Measurements from ENCODE around the gene TAF3.
"Not testable (repeated sequence)": the region's sequence is repeated elsewhere in the genome, so short reads cannot be mapped to it uniquely, and the experiment has no call there.

Gene TAF3

DNA sequence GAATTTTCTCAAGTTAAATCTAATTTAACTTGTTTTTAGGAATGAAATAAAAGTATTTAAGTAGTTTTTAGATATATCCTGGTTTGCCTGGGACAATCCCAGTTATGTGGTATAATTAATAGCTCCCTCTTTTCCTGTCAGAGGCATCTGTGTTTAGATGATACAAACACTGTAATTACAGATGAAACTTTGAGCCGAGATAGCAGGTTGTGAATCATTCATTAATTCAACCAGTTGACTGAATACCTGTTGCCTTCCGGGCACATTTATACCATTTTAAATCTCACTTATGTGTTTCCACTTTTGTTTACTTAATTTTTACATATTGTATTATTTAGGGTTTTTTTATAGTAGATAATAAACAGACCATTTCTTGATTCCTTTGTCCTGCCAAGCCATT lies 154.1 kb downstream of the TAF3 start:
- no peak for DNase-seq

GRCh38 chr10:7980196-7980595 lies 161.9 kb downstream of the TAF3 start:
- DNase-seq: no peak

DNA sequence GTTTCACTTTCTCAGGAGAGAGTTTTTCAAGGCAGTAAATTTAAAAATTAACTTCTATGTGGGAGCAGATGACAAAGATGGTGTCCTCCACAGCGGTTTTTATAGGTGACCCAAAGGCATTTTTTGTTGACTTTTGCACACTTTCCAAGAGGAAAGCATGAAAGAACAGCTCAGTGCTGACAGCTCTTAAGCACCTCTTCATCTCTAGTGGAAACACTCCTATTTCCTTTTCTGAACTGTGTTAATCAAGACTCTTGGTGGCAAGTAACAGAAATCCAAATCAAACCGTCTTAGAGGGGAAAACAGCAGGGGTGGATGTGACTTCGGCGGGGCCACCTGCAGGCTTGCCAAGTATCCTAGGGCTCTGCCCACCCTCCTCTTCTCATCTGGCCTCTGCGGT lies 164.4 kb downstream of the TAF3 start:
- no peak for DNase-seq

- DNase-seq: no peak
These were observed 166.0 kb downstream of the TAF3 start for GRCh38 chr10:7984325-7984724.

- DNase-seq: no peak
These were observed 166.6 kb downstream of the TAF3 start for GRCh38 chr10:7984896-7985295.

- no peak for DNase-seq
These were observed 168.5 kb downstream of the TAF3 start for GRCh38 chr10:7986851-7987250.

DNA sequence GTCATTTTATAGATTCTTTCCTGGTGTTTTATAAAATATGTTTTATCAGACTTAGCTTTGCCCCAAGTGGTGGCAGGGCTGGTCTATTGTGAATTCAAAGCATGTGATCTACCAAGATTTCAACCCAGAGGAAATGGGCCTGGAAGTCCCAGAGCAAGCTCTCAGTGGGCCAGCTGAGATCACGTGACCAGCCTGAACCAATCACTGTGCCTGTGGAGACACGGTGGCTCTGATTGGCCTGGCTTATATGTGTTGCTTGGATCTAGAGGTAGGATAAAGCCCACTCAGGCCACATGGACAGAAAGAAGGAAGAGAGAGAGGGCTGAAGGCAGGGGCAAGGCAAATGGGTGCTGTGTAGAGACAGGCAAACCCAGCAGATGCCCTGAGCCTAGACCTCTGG lies 170.7 kb downstream of the TAF3 start:
- DNase-seq: no peak

GRCh38 chr10:7998831-7999230 lies 180.5 kb downstream of the TAF3 start:
- no peak for DNase-seq

DNA sequence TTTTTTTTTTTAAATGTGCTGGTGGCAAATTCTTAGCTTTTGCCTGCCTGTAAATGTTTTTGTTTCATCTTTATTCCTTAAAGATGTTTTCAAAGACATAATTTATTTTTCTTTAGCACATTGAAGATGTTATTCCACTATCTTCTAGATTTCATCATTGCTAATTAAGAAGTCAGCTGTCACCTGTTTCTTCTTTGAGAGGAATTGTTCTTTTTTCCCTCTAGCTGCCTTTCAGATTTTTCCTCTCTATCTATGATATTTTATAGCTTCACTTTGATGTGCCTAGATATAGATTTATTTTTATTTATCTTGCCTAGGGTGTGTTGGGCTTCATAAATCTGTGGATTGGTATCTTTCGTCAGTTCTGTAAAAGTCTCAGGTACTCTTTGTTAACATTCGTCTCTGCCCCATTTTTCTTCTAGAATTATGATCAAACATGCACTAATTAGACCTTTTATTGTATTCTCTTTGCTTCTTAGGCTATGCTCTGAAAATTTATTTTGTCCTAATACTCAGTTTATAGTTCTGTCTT lies 186.2 kb downstream of the TAF3 start:
- DNase-seq: no peak

GRCh38 chr10:8006274-8006999 lies 188.1 kb downstream of the TAF3 start:
- no peak for DNase-seq

DNA sequence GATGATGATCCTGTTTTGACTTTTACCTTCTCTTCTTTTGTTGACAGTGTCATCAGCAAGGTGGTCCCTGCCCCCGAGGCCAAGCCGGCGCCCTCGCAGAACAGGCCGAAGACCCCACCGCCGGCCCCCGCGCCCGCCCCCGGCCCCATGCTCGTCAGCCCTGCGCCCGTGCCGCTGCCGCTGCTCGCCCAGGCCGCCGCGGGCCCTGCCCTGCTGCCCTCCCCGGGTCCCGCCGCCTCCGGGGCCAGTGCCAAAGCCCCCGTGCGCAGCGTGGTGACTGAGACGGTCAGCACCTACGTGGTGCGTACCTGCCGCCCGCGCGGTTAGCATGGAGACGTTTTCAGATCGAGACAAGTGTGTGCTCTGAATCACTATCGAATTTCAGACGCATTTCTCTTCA lies 190.7 kb downstream of the TAF3 start:
- DNase-seq: no peak

- no peak for DNase-seq
These were observed 194.7 kb downstream of the TAF3 start for GRCh38 chr10:8013006-8013405.

- no peak for DNase-seq
These were observed 195.3 kb downstream of the TAF3 start for GRCh38 chr10:8013619-8014018.

DNA sequence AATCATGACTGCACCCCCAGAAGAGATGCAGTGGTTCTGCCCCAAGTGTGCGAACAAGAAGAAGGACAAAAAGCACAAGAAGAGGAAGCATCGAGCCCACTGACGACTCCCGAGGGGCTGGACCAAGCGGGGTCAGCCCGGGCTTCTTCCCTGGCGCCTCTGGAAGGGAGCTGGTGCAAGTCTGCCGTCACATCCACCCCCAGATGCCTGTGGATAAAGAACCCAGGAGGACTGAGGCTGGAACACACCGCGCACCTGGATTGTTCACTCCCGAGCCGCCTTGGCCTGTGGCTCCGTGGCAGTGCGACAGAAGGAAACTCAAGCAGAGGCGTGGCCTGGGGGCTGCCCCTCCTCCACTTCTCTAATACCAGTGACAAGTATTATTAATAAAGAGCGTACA lies 196.3 kb downstream of the TAF3 start:
- no peak for DNase-seq

DNA sequence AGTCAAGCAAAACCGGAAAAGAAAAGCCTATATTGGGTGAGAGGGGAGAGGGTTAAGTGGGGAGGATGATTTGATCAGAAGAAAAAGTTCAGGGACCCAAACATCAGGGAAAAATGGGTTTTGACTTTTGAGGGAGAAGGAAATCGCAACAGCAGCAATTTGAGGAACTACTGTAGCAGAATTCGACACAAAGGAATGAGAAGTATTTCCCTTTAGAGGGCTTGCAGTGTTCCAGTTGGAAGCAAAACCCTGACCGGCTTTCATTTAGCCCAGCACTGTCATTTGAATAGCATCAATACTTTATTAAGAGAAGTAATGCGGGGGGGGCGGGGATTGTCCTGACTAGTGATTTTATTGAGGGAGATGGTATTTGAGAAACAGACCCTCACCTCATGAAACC lies 199.0 kb downstream of the TAF3 start:
- DNase-seq: no peak

DNA sequence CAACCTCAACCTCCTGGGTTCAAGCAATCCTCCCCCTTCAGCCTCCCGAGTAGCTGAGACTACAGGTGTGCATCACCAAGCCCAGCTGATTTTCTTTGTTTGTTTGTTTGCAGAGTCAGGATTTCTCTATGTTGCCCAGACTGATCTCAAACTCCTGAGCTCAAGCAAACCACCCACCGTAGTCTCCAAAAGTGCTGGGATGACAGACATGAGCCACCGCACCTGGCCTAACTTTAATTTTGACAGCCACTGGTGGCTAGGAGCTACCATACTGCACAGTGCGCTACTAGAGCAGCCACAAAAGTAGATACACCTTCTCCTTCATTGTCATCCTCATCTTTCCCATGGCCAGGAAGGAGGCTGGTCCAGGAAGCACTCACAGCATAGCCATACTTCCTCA lies 205.0 kb downstream of the TAF3 start:
- no peak for DNase-seq

DNA sequence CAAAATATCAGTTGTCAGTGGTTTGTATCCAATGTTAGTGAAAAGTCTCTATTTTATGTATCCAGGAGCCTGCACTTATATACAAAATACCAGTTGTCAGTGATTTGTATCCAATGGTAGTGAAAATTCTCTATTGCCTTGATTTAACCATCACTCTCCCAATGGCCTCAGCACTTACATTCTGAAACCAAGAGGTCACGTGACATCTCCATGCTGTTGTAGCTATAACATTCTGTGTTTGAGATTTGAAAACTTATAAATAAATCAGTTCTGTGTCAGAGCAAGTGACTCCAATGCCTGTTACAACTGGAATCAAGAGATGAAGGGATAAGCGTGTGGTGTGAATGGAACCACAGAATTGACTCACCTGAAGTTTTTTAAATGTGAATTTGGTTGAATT lies 205.5 kb downstream of the TAF3 start:
- DNase-seq: no peak

DNA sequence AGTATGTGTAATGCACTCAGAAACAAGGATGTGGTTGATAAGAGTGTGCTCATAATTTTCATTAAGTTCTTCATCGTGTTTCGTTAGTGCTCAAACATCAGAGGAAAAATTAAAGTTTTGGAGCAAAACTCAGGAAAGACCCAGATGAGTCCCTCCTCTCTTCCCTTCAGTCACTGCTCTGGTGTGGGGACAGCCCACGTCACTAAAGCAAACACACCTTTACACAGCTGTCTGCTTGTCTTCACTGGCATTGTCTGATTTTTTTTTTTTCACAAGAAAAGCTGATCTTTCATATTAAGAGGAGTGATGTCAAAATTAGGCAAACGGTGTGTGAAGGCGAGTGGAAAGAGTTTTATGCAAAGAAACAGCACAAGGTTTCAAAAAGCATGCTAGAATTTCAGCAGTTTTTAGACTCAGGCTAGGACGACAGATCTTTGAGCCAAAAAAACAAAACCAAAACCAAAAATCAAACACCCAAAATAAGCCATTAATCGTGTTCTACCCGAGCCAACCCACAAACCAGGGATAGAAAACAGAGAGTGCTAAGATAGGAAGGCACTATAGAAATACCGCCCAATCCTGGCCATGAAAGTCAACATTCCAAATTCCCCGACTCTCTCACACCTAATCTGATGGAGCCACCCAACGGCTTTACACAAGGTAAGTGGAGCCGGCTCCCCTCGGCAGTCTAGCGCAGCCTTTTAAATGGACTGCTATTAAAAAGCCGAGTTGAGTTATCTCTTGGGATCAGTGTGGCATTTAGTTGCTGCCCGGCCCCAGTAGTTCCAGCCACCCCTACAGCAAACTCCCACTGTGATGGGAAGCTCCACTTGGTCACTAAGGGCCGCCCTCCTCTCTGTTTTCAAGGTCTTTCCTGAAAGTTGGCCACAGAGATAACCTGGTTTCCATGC lies 208.3 kb downstream of the TAF3 start:
- no peak for DNase-seq

DNA sequence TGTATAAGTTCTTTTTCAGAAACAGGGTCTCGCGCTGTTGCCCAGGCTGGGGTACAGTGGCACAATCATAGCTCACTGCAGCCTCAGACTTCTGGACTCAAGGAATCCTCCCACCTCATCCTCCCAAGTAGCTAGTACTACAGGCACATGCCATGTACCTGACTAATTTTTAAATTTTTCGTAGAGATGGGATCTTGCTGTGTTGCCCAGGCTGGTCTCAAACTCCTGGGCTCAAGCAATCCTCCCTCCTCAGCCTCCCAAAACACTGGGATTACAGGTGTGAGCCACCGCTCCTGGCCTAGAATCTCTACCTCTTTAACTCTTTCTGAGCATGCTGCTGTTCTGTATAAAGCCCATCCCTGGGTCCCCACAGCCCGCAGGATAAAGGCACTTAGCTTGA lies 212.9 kb downstream of the TAF3 start:
- not testable (repeated sequence) for DNase-seq

DNA sequence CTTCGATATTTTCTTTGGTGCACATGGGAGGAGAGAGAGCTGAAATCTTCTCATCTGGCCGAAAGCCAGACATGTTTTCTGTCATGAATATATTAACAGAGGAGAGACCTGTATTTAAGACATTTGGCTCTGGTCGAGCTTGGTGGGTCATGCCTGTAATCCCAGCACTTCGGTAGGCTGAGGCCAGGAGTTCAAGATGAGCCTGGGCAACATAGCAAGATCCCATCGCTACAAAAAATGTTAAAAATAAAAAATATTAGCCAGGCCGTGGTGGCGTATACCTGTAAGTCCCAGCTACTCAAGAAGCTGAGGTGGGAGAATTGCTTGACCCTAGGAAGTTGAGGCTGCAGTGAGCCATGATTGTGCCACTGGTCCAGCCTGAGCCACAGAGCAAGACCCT lies 214.3 kb downstream of the TAF3 start:
- no peak for DNase-seq

DNA sequence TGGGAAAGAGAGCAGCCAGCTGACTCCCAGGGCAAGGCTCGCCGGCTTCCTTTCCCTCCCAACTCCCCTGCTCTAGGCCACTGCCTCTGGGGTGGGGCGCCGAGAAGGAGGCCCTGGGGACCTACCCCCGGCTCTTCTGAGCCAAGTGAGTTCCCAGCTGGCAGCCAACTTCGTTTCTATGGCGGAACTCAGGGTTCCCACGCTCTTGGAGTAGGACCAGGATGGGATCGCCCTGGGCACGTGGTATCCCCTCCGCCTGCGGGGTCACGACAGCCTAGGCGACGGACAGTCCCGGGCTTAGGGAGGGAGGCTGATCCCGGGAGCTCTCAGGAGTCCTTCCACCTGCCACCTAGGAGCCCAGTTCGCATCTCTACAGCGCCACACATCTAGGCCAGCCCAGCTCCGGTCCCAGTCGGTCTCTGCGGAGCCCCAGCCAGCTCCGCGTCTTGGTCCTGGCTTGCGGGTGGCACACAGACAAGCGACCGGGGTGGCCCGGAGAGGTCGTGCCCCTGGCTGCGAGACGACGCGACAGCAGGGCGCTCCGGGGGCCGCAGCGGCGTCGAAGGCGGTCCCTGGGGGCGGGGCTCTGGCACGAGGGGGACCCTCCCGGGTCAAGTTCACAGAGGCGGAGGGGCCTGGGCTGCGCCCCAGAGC lies 215.6 kb downstream of the TAF3 start:
- no peak for DNase-seq

GRCh38 chr10:8034466-8035005 lies 216.2 kb downstream of the TAF3 start:
- no peak for DNase-seq

DNA sequence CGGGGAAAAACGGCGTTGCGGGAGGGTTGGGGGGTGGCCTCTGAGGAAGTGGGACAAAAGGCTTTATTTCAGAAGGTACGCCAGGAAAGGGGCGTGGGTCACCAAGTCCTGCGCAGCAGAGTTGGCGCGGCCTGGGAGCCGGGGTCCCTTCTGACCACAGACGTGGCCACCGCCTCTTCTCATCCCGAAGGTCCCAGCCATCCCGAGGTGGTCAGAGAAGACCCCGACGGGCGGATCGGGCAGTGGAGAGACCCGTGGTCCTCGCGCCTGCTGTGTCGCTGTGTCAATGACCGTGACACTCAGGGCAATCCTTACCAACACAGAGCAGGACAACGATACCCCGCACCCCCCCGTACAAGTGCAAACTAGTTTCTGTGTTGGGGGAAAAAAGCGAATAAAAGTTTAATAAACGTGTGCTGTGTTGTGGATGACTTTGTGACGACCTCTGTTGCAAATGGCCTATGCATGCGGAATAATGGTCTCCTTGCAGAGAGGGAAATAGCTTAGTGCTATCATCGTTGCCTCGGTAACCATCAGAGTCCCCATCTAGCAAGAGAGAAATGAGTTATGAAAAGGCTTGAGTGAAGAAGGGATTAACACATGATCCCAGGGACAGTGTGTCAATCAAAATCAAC lies 216.8 kb downstream of the TAF3 start:
- no peak for DNase-seq
